HuH-7 (cell line): Measurements from ENCODE around the gene LBX2.

Source experiments
- DNase-seq: peaks from one replicate; pipeline ENCODE4 v3.0.0; 2011; ENCODE audit warnings: low spot score

Gene LBX2, protein sequence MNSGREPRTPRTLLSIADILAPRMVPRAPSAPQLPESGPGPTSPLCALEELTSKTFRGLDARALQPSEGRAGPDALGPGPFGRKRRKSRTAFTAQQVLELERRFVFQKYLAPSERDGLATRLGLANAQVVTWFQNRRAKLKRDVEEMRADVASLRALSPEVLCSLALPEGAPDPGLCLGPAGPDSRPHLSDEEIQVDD

DNA sequence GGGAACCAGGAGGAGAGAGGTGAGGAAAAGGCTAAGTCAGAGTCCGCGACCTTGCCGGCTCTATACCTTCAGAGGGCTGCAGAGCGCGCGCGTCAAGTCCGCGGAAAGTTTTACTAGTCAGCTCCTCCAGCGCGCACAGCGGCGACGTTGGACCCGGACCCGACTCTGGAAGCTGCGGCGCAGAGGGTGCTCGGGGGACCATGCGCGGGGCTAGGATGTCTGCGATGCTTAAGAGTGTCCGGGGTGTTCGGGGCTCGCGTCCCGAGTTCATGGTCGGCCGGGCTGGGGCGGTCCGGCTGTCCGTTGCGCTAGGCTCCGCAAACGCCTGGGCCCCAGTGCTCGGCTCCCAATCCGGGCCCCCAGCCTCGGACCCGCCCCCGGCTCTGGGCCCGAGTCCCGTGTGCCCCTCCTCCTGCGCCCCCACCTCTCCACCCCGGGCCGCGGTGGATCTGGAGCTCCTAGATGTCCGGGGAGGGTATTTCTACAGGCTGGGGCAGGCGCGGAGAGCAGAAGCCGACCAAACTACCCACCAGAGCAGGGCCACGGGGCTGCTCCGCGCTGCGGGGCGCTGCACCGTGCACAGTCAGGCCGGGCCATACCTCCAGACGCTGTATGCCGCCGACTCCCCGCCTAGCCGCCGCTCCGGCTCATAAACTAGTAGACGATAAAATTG, at the start of gene LBX2:
Gene LBX2, minus strand, starts transcription at position 337 of the 673 bp plus-strand sequence. Its CDS starts 66 bp downstream, at position 271.
- peak; percentile 56 for DNase-seq

DNA sequence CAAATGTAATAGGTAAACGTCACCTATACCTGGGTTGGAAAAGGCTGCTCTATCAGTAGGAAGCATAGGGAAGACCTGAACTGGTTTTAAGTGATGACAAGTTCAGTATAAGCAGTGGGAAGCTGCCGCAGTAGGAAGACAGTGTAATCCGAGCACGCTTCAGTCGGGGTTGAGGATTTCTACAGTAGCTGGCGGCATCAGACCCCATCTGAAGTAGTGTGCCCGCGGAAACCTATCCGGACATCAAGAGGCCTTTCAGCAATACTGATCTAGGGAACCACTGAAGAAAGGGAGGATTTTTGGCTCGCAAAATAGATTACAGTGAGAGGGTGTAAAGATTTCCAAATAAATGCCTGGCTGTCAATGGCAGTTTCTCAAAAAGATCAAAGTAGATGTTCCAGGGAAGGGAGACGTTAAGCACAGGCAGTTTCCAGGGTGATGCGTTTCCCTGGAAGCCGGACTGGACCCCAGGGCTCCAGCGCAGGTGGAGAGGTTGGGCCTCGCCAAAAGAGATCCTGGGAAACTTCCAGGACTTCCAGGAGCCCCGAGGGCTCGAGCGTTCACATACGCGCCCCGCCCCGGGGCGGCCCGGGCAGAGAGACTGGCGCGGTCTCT, 49.0 kb upstream of the LBX2 start:
- DNase-seq, result no peak

DNA sequence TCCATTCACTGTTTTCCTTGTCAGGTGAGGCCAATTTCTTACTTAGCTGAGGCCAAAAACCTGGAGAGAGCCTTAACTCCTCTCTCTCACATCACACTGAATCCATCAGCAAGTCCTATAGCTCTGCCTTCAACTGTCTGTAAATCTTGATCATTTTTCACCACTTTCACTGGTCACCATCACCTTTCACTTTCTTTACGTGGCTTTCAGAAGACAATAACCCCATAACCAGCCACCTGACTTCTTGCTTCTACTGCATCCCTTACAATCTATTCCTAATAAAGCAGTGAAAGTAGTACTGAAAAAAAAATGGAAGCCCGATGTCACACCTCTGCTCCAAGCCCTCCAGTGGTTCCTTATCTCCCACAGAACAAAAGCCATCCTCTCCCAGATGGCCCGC, 46.6 kb upstream of the LBX2 start:
- DNase-seq, result no peak

DNA sequence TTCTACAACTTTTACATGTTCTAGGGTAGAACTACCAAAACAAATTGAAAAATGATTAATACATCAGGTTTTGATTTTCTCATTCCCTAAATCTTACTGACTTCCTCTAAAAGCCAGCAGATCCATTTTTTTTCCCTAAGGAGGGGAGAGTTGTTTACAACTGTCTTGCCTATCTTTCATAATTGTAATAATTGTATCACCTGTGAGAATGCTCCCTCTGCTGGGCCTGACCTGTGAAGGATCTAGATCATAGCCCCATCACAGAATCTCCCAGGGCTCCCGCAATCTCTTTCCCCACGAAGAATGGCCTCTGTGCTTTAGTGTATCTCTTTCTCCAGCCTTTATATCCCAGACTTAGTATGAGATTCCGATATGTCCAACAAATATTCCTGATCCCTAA, 45.2 kb upstream of the LBX2 start:
- DNase-seq, result peak; percentile 41

DNA sequence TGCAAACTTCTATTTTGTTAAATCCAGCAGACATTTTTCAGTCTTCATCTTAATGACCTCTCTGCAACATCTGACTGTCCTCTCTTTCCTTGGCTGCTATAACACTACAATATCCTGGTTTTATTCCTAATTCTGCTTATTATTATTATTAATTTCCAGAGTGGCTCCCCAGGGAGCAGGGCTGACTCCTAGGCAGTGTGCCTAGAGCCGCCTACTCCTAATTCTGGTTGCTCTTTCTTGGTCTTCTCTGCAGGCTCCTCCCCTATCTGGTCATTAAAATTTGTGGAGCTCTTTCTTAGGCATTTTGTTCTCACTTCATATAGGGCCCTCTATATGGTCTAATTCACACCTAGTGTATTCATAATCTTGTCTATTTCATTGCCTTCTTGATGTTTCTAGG, 43.6 kb upstream of the LBX2 start:
- no peak for DNase-seq

DNA sequence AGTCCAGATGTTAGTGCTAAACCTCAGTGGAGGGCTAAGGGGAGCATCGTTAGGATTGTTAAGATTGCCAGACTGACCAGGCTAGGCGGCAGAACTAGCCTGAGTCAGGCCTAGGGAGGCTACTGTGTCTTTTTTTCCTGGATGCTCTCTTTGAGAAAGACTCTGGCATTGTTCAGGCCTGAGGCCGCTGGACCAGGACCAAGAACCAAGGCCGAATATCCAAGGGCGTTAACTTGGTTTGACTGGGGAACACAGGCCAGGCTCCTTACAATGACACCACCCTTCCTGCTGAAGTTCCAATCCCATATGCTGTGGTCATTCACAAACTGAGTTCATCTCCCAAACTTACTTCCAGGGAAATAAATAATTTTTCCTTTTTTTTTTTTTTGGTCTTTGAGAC, 40.9 kb upstream of the LBX2 start:
- no peak for DNase-seq

DNA sequence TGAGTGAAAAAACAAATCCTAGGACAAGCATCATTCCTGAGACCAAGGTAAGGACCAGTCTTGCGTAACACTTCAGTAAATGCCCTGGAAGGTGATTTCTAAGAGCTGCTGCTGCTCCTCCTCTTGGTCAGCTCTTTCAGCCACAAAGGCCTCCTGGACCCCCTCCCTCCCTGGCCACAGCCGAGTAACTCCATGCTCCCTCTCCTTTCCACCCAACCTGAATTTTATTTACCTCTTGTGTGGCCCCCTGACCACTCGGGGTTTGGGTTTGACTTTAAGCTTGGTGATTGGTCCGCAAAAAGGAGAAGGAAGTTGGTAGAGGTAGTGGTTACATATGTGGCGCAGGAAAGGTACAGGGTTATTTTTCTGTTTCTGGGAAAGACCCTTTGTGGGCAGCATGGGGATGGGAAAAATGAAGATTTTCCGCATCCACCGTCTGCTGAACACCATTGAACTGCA, 39.5 kb upstream of the LBX2 start:
- DNase-seq, result no peak

DNA sequence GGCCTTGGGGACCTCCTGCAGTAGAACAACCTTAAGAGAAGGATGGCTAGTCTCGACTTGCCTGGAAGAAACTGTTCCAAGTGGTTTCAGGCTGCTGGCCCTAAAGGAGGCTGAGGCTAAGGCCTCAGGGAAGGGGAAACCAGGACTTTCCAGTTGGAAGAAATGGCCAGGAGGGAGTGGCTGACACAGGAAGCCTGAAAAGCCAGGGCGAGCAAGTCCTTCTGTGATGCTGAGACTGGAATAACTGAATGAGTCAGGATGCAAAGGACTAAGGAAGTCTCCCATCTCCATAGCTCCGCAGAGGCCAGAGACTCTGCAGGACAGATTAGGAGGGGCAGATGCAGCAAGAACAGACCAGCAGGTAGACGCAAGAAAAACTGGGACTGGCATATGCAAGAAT, 37.7 kb upstream of the LBX2 start:
- no peak for DNase-seq

DNA sequence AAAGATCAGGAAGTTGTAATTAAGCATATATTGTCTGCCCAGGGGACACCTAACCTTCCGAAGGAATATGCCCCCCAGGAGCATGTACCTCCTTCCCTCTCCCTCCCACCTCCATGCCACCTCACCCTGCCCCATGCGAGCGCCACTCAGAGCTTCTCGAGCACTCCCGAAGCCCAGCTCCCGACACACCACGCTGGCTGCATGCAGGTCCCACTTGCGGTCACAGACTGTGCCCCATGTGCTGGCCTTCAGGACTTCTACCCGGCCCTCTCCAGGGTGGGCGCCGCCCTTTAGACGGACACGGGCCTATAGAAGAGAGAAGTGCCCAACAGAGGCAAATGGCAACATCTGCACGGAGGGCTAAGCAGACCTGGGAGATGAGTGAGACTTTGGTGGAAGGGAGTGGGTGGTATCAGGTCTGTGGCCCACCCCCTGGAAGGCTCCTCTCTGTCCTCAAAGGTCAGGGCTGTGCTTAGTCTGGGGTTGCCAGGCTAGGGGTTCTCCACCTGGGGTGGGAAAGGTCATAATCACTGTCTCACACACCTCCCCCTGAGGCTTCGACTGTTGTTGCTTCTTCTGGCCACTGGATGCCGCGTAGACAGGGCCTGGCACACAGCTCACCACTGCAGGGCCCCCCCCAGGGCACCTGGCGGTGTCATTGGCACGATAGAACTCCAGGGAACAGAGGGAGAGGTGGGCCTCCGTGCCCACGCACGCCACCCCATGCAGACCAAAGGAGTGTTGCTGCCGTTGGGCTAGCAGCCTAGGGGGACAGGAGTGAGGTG, 37.0 kb upstream of the LBX2 start:
- no peak for DNase-seq

DNA sequence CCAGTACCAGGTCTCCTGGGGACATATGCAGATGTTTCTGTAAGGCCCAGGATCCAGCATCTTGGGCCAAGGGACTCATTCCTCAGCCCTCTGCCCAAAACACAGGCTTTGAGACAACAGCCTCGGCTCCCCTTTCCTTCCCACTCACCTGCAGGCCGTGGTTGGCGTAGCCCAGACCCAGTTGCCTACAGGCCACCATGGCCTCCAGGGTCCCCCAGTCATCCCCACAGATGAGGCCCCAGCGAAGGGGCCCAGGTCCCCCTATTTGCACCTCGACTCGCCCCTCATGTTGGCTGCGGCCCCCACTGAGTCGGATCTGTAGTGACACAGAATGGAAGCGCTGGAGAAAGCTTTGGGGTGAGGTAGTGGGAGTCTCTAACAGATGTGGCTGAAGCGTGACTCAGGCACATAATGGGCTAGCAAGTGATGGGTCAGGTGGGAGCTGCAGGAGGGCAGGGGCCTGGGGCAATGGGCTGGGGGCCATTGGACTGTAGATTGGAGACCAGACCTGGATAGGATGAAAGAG, 36.1 kb upstream of the LBX2 start:
- no peak for DNase-seq

DNA sequence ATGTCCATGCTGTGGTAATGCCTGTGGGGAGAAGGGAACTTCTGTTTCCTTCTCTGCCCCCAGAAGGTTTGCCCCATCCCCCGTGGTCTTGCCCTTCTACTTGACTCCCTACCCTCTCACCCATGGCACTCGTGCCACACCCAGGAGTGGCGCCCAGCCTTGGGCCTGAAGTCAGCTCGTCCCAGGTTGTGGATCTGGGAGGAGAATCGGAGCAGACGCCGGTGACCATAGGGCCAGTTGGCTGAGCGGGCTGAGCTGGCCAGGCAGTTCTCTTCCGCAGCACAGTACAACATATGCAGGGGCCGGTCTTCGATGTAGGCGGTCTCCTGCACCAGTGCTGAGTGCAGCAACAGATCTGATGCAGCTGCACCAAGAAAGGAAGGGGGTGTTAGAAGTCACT, 35.0 kb upstream of the LBX2 start:
- DNase-seq, result no peak

DNA sequence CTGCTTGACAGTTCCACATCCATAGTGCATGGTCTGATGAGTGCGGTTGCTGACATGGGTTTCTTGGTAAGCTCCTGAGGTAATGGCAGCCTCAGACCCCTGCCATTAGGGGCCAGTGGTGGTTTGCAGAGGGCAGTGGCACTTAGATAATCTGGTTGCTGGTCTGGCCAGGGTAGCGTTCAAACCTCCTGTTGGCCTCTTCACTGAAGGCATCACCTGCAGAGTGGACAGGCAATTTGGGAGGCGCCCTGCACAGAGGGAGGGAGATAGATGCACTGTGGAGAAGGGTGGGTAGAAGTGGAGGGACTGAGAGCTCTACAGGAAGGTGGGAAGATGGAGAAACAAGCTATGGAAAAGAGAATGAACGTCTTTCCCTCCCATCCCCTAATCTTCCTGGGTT, 34.1 kb upstream of the LBX2 start:
- DNase-seq, result no peak

DNA sequence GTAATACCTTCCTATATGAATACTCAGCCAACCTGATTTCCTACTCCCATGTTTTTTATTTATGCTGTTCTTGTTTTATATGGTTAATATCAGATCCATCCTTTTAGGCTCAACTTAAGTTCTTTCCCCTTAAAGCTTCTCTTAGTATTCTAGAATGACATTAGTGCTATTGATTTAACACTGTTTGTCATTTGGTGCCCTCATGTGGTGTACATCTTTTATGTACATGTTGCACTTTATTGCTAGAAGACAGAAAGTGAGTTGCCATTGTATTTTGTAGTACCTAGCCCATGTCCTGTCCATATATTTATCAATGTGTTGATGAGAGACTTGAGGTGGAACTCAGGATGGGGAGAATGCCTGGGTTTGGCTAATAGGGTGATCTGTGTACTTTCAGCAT, 32.8 kb upstream of the LBX2 start:
- DNase-seq, result peak; percentile 47

DNA sequence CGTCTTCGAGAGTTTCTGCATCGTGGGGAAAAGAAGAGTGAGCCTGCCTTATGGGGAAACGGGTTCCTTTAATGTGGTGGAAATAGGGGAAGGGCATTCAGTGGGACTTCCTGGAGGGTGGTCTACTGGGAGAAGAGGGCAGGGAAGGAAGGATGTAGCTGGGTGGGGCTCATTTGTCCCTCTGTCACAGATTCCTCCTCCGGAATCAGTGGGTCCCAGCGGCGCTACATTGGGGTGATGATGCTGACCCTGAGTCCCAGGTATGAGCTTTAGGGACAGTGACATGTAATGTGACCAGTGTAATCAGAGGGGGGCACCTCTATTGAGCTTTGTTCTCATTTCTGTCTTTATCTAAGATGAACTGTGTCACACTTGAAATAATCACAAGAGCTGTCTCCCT, 32.3 kb upstream of the LBX2 start:
- DNase-seq, result no peak

DNA sequence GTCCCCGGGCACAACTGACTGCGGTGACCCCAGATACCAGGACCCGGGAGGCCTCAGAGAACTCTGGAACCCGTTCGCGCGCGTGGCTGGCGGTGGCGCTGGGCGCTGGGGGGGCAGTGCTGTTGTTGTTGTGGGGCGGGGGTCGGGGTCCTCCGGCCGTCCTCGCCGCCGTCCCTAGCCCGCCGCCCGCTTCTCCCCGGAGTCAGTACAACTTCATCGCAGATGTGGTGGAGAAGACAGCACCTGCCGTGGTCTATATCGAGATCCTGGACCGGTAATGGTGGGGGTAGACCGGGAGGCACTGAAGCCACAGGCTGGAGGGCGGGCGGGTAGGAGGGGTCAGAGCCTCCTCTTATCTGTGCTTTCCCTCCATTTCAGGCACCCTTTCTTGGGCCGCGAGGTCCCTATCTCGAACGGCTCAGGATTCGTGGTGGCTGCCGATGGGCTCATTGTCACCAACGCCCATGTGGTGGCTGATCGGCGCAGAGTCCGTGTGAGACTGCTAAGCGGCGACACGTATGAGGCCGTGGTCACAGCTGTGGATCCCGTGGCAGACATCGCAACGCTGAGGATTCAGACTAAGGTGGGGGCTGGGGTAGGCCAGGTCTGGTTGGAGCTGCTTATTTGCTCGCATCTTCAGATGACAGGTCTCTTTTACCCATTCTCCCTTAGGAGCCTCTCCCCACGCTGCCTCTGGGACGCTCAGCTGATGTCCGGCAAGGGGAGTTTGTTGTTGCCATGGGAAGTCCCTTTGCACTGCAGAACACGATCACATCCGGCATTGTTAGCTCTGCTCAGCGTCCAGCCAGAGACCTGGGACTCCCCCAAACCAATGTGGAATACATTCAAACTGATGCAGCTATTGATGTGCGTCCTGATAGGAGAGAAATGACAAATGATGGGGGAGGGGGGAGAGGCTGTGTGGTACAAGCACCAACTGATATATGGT, 31.1 kb upstream of the LBX2 start:
- no peak for DNase-seq

DNA sequence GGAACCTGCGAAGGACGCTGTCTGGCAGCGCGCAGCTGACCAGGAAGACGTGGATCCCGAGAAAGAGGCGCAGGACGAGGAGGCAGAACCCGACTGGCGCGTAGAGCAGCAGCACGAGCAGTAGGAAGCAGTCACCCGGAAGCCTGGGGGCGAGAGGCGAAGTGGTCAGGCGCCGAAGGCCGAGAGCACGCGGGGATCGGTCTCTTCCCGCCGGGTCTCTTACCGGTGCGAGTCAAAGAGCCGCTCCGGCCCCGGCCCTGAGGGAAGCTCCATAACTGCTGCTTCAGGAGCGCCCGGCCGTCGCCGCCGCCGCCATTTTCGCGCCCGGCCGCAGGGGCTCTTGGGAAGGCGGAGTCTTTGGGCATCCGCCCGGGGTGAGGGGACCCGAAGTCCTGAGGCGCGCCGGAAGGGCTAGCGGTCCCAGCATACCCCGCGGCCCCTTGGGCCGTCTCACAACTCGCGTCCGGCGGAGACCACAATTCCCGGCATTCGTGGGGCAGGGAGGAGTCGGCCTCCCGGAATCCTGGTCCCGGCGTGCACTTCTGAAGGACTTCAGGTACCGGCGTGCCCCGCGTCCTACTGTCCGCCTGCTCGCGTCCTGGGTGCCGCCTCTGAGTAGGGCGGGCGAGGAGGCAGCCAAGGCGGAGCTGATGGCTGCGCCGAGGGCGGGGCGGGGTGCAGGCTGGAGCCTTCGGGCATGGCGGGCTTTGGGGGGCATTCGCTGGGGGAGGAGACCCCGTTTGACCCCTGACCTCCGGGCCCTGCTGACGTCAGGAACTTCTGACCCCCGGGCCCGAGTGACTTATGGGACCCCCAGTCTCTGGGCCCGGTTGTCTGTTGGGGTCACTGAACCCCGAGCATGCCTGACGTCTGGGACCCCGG, 30.2 kb upstream of the LBX2 start, which contains the start of the genes AUP1 and HTRA2:
Gene AUP1, minus strand, starts transcription at position 350 of the 882 bp plus-strand sequence. Its CDS starts 77 bp downstream, at position 273.
Gene HTRA2, plus strand, starts transcription at position 577 of the 882 bp plus-strand sequence. Its CDS starts 74 bp downstream, at position 651.
- DNase-seq, result peak; percentile 98

DNA sequence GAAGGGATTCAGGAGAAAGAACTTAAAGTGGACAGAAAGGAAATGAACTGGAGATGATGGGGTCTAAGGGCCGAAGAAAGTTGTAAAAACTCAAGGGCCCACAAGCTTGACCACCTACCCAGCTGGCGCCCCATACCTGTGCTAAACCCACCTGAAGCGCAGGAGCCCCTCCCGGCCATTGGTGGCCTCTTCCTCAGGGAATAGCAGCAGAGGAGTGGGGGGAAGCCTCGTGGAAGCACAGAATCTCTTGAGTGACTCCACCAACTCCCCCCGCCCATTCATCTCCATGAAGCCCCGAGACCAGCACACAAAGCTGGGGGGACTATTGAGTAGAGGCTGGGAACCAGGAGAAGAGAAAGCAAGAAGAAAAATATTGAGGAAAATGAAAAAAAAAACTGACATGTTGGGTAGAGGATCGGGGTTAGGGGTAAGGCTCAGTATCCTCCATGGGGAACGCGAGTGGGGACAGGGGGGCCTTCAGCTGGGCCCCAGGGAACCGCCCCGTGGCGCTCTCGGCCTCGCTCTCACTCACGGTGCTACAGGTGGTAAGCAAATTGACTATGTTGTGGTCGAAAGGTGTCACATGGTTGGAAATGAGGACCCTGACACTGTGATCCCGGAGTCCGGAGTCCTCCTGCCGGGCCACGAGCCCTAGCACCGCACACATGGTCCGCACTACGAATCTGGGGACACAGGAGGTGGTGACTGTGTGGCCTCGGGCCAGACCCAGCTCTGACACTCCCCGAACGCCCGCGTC, 29.4 kb upstream of the LBX2 start:
- DNase-seq, result no peak

DNA sequence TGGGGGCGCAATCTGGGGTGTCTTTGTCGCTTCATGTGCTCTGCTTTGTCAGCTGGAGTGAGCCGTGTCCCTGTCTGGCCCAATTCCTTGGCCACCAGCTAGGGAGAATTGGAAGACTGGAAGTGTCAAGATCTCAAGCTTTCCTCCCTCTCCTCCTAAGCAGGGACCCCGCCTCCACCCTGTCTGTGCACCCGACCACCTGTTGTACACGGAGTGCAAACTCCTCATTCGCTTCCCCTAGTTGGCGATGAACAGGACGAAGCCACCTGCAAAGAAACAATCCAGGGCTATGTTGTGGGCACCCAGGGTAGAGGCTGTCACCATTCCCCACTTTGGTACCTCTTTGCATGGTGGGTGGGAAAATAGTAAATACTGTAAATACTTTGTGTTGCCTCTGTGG, 28.3 kb upstream of the LBX2 start:
- no peak for DNase-seq

DNA sequence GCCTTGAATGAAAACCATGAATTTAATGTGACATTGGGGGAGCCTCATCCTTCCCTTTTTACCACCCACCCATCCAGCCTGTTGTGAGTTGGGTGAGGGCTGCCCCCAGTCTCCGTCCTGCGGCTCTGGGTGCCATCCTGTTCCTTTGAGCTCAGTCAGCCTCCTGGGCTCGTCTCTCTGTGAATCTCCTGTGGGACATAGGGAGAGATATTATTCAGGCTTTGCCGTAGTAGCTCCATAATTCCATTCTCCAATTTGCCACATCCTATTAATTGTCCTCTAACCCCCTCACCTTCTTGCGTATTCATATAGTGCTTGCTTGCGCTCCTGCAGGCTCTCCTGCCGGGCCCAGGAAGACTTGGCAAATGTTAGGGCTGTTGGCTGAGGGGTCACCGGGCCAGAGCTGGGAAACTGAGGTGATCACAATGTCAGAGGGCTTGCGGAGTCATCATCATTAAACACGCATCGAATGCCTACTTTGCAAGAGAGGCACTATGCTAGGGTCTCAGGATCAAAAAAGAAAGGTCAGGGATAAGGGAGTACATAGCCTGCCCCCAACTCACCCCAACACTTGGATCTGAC, 27.3 kb upstream of the LBX2 start:
- DNase-seq, result no peak
